Measurements from ENCODE around the gene C1QBP.

- TF ChIP-seq CTCF (IDR thresholded peaks at IDR 0.05) (no peak), POLR2A (IDR thresholded peaks at IDR 0.05) (no peak), EP300 (IDR thresholded peaks at IDR 0.05) (no peak)
Measured at GRCh38 chr17:5468075-5468473, 29.1 kb upstream of the C1QBP start.

All from ovary (tissue), 3 donors.